Inflammatory macrophage treated with lipopolysaccharide for 1 hour (primary cell): Measurements from ENCODE around the gene CREB3L2.

Source experiments
- DNase-seq, 2 donors: peaks; one replicate each; pipeline ENCODE4 v3.0.0-alpha.2; 2020 to 2022

CREB3L2 gene

GRCh38 chr7:137966641-137967142 lies 35.2 kb downstream of the CREB3L2 start:
- DNase-seq: no peak

GRCh38 chr7:137965942-137966640 lies 35.8 kb downstream of the CREB3L2 start:
- DNase-seq: no peak

GRCh38 chr7:137964824-137965545 lies 36.9 kb downstream of the CREB3L2 start:
- DNase-seq: no peak

- DNase-seq: no peak
Measured at GRCh38 chr7:137962875-137963507, 38.9 kb downstream of the CREB3L2 start.

GRCh38 chr7:137962491-137962874 lies 39.4 kb downstream of the CREB3L2 start:
- DNase-seq: no peak

GRCh38 chr7:137961200-137962177 lies 40.4 kb downstream of the CREB3L2 start:
- DNase-seq: peak; percentile 70 to 78

- DNase-seq: no peak
Measured at GRCh38 chr7:137960020-137960419, 41.9 kb downstream of the CREB3L2 start.

- peak; percentile 46 to 52 for DNase-seq
Measured at GRCh38 chr7:137958470-137959431, 43.1 kb downstream of the CREB3L2 start.

- no peak for DNase-seq
Measured at GRCh38 chr7:137957887-137958286, 44.0 kb downstream of the CREB3L2 start.

- no peak for DNase-seq
Measured at GRCh38 chr7:137956591-137956990, 45.3 kb downstream of the CREB3L2 start.

GRCh38 chr7:137956183-137956582 lies 45.7 kb downstream of the CREB3L2 start:
- no peak for DNase-seq

GRCh38 chr7:137954614-137955013 lies 47.3 kb downstream of the CREB3L2 start:
- DNase-seq: no peak

GRCh38 chr7:137953665-137954470 lies 48.0 kb downstream of the CREB3L2 start:
- DNase-seq: no peak

- DNase-seq: no peak
Measured at GRCh38 chr7:137953043-137953664, 48.7 kb downstream of the CREB3L2 start.

GRCh38 chr7:137952426-137952805 lies 49.5 kb downstream of the CREB3L2 start:
- DNase-seq: no peak

GRCh38 chr7:137951700-137952425 lies 50.0 kb downstream of the CREB3L2 start:
- DNase-seq: no peak

GRCh38 chr7:137950967-137951366 lies 50.9 kb downstream of the CREB3L2 start:
- DNase-seq: no peak

- DNase-seq: no peak
Measured at GRCh38 chr7:137950263-137950621, 51.6 kb downstream of the CREB3L2 start.
